Measurements from ENCODE around the gene MMAB.

- TF ChIP-seq ATF3 (IDR thresholded peaks at IDR 0.05), result no peak
- TF ChIP-seq SRF (IDR thresholded peaks at IDR 0.05; ENCODE audit: low read depth), result no peak
- no peak for TF ChIP-seq ZFX (IDR thresholded peaks at IDR 0.05)
- no peak for TF ChIP-seq CTCF (IDR thresholded peaks at IDR 0.05 in 2 of 3, conservative IDR thresholded peaks at IDR 0.05 in 1 of 3; ENCODE audit: borderline replicate concordance in 1 of 3, insufficient read depth in 1 of 3, low read depth in 2 of 3, low read length in 2 of 3)
- TF ChIP-seq, protein P1, sequence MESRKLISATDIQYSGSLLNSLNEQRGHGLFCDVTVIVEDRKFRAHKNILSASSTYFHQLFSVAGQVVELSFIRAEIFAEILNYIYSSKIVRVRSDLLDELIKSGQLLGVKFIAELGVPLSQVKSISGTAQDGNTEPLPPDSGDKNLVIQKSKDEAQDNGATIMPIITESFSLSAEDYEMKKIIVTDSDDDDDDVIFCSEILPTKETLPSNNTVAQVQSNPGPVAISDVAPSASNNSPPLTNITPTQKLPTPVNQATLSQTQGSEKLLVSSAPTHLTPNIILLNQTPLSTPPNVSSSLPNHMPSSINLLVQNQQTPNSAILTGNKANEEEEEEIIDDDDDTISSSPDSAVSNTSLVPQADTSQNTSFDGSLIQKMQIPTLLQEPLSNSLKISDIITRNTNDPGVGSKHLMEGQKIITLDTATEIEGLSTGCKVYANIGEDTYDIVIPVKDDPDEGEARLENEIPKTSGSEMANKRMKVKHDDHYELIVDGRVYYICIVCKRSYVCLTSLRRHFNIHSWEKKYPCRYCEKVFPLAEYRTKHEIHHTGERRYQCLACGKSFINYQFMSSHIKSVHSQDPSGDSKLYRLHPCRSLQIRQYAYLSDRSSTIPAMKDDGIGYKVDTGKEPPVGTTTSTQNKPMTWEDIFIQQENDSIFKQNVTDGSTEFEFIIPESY (IDR thresholded peaks at IDR 0.05; ENCODE audit: extremely low read depth, insufficient replicate concordance, low read length), result no peak
- no peak for TF ChIP-seq TCF7L2 (IDR thresholded peaks at IDR 0.05; ENCODE audit: borderline replicate concordance, extremely low read depth, insufficient read depth, insufficient read length)
- TF ChIP-seq, protein P2, sequence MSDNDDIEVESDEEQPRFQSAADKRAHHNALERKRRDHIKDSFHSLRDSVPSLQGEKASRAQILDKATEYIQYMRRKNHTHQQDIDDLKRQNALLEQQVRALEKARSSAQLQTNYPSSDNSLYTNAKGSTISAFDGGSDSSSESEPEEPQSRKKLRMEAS (IDR thresholded peaks at IDR 0.05), result no peak
- no peak for TF ChIP-seq EZH2phosphoT487 (IDR thresholded peaks at IDR 0.05; ENCODE audit: borderline replicate concordance)
- TF ChIP-seq ZNF274 (IDR thresholded peaks at IDR 0.05; ENCODE audit: low read depth, low read length), result no peak
- TF ChIP-seq SIN3A (IDR thresholded peaks at IDR 0.05; ENCODE audit: low read depth), result no peak
- TF ChIP-seq JUND (IDR thresholded peaks at IDR 0.05), result no peak
- no peak for TF ChIP-seq POLR2AphosphoS5 (IDR thresholded peaks at IDR 0.05; ENCODE audit: low read depth, low read length)
Observed at GRCh38 chr12:109609342-109609741, 36.0 kb upstream of the MMAB start.
